Tibial nerve (tissue), 4 donors: ENCODE data around the gene ARSG. TPM values are rescaled to one million over a fixed set of nuclear protein-coding genes. Genes with fewer than 3 reads are reported as not detected.
A peak's percentile ranks its signal among the peaks of the same experiment; 100 is the strongest.

ENCODE experiments used
- DNase-seq, 2 donors: peaks; one replicate each; pipeline ENCODE4 v3.0.0-alpha.2; 2019; ENCODE audit warnings: low spot score in 2 of 2
- H3K27ac ChIP-seq, 4 donors: fragments of 200-600 bp; sonication (generic) in 3 of 4; one replicate each; pipeline ENCODE4 v1.5.1; 2017 to 2019; ENCODE audit warnings: mild to moderate bottlenecking in 1 of 4
- H3K27me3 ChIP-seq, 2 donors: fragments of 200-600 bp; sonication (generic) in 1 of 2; one replicate each; pipeline versions ENCODE4 v1.5.1 to v1.6.0; 2017 to 2019
- H3K36me3 ChIP-seq, 3 donors: fragments of 200-600 bp; sonication (generic); one replicate each; pipeline ENCODE4 v1.5.1; 2018 to 2019
- H3K4me1 ChIP-seq, 4 donors: fragments of 200-600 bp; sonication (generic) in 3 of 4; one replicate each; pipeline ENCODE4 v1.5.1; 2017 to 2019
- H3K4me3 ChIP-seq, 4 donors: fragments of 200-600 bp; sonication (generic) in 3 of 4; one replicate each; pipeline ENCODE4 v1.5.1; 2017 to 2019; ENCODE audit warnings: mild to moderate bottlenecking in 1 of 4, moderate library complexity in 1 of 4
- H3K9me3 ChIP-seq, 4 donors: fragments of 200-600 bp; sonication (generic) in 3 of 4; one replicate each; pipeline ENCODE4 v1.5.1; 2017 to 2019
- CTCF ChIP-seq, 5 experiments: fragments of 200-600 bp in 3 of 5; fragments of 450-650 bp in 2 of 5; sonication (generic) in 3 of 5; IDR thresholded peaks; one replicate each; pipeline ENCODE4 v1.5.1; 2016 to 2019; ENCODE audit warnings: antibody characterized with exemption in 5 of 5, mild to moderate bottlenecking in 3 of 5, moderate library complexity in 2 of 5
- EP300 ChIP-seq, 2 donors: sonication (generic); formaldehyde crosslinking; IDR thresholded peaks; one replicate each; pipeline ENCODE4 v1.6.1; 2017; ENCODE audit warnings: antibody characterized with exemption in 2 of 2, mild to moderate bottlenecking in 1 of 2
- POLR2A ChIP-seq, 2 donors: fragments of 450-650 bp; IDR thresholded peaks; one replicate each; pipeline ENCODE4 v1.6.1; 2017; ENCODE audit warnings: antibody characterized with exemption in 2 of 2, mild to moderate bottlenecking in 2 of 2, moderate library complexity in 2 of 2
- WGBS, 2 donors: methylation state at CpG; one replicate each; pipeline ENCODE4 v1.1.5; 2018; 5-methylcytosine and 5-hydroxymethylcytosine counted together
- total RNA-seq, 4 donors: library from RNA; depleted of rRNA; stranded (reverse); fragments of >200 nt; gene quantifications; one replicate each; pipeline ENCODE4 v1.1.0, GENCODE V29; 2016

The ARSG gene
- total RNA-seq, 4 donors from 2014 or later, result 2.1 to 11.4 (median 4.1) TPM

DNA sequence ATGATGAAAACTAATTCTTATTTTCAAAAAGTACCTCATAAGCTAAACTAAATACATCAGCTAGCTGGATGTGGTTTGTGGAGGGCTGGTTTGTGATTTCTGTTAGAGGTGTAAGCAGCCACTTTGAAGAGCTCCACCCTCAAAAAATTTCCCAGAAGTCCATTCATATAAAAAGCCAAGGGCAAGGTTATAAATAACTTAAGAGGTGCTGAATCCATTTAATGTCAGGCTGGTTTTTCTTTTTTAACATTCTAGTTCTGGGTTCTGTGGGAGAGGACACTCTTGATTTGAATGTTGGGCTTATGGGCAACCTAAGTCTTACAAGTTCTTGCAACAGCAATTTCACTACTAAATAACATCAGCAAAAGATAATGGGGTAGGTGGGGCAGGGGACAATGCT, 169.4 kb downstream of the ARSG start:
- no peak for DNase-seq
- Histone ChIP-seq H3K4me1 (peaks cover 0 to 30% (median 5%) of the 10 kb centered on the region in 4 donors), H3K27me3 (no peaks in the 10 kb centered on the region), H3K4me3 (no peak overlapping the region), H3K27ac (no peak overlapping the region), H3K9me3 (no peaks in the 10 kb centered on the region), H3K36me3 (no peaks in the 10 kb centered on the region)
- TF ChIP-seq EP300 (IDR thresholded peaks at IDR 0.05) (no peak), CTCF (IDR thresholded peaks at IDR 0.05) (no peak), POLR2A (IDR thresholded peaks at IDR 0.05) (no peak)

DNA sequence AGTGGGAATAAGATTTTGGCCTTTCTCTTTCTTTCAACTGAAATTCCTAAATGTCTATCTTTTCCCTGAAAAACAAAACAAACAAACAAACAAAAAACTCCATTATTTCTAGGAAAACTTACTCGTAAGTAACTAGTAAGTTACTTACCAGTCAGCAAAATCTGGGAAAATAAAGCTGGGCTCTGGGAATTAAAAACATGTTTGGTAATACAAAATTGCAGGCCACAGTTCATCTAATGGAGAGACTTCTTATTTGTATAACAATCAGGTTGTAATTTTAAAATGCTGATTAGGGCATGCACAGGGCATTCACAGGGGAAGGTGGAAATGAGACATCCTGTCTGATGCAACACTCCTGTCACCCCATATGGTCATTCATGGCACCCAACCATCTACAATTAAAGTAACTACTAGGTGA, 169.8 kb downstream of the ARSG start:
- 79 to 85% methylated on average over 1 of the region's 1 CpG for WGBS, 2 donors
- H3K27ac ChIP-seq, result no peak overlapping the region
- H3K36me3 ChIP-seq, result no peaks in the 10 kb centered on the region
- peaks cover 0 to 30% (median 3%) of the 10 kb centered on the region in 4 donors for H3K4me1 ChIP-seq
- TF ChIP-seq CTCF (IDR thresholded peaks at IDR 0.05) (no peak), EP300 (IDR thresholded peaks at IDR 0.05) (no peak), POLR2A (IDR thresholded peaks at IDR 0.05) (no peak)
- H3K9me3 ChIP-seq, result no peaks in the 10 kb centered on the region
- DNase-seq, result no peak
- H3K27me3 ChIP-seq, result no peaks in the 10 kb centered on the region
- H3K4me3 ChIP-seq, result no peak overlapping the region

DNA sequence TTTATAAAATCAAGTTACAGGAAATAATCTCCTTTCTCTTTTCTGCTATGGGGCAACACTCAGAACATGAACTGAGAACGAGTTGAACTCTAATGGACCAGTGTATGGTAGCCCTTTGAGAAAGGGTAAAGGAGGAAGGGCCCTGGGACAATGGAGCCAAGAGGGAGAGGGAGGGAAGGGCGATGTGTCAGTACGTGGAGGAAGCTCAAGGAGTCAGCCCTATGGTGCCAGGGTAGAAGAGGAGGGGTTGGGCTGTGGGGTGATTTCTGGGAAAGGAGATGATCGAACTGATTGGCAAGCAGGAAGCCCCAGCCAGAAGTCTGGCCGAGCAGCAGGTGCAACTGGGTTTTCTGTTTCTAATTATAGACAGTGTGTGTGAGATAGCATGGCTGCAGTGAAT, 170.3 kb downstream of the ARSG start:
- no peaks in the 10 kb centered on the region for H3K27me3 ChIP-seq
- H3K4me3 ChIP-seq, result no peak overlapping the region
- TF ChIP-seq POLR2A (IDR thresholded peaks at IDR 0.05) (no peak), EP300 (IDR thresholded peaks at IDR 0.05) (no peak), CTCF (IDR thresholded peaks at IDR 0.05) (no peak)
- H3K4me1 ChIP-seq, result peaks cover 0 to 26% (median 1%) of the 10 kb centered on the region in 4 donors
- no peak for DNase-seq
- WGBS, 2 donors, result 43 to 52% methylated on average over 5 of the region's 5 CpGs
- H3K27ac ChIP-seq, result no peak overlapping the region
- H3K9me3 ChIP-seq, result no peaks in the 10 kb centered on the region
- H3K36me3 ChIP-seq, result no peaks in the 10 kb centered on the region

- Histone ChIP-seq H3K27ac (peak overlapping the region in 1 of 4 donors; percentile 8), H3K4me3 (no peak overlapping the region), H3K27me3 (no peaks in the 10 kb centered on the region), H3K4me1 (peaks cover 0 to 24% (median 0%) of the 10 kb centered on the region in 4 donors), H3K9me3 (no peaks in the 10 kb centered on the region), H3K36me3 (no peaks in the 10 kb centered on the region)
- WGBS, 2 donors, result 49 to 50% methylated on average over 15 of the region's 15 CpGs
- TF ChIP-seq POLR2A (IDR thresholded peaks at IDR 0.05) (no peak), CTCF (IDR thresholded peaks at IDR 0.05) (peak; percentile 42 to 87 (median 69))
- DNase-seq, result peak in 1 of 2 donors; percentile 72
Measured at GRCh38 chr17:68462381-68463210, 171.3 kb downstream of the ARSG start.

- no peak for DNase-seq
- 40 to 45% methylated on average over 6 of the region's 6 CpGs for WGBS, 2 donors
- peaks cover 0 to 19% (median 0%) of the 10 kb centered on the region in 4 donors for H3K4me1 ChIP-seq
- H3K9me3 ChIP-seq, result no peaks in the 10 kb centered on the region
- no peaks in the 10 kb centered on the region for H3K36me3 ChIP-seq
- TF ChIP-seq EP300 (IDR thresholded peaks at IDR 0.05), result no peak
- TF ChIP-seq CTCF (IDR thresholded peaks at IDR 0.05), result peak in 1 of 5 experiments; percentile 1
- TF ChIP-seq POLR2A (IDR thresholded peaks at IDR 0.05), result no peak
- no peak overlapping the region for H3K4me3 ChIP-seq
- H3K27ac ChIP-seq, result peak overlapping the region in 1 of 4 donors; percentile 8
- H3K27me3 ChIP-seq, result no peaks in the 10 kb centered on the region
Measured at GRCh38 chr17:68463211-68464019, 172.1 kb downstream of the ARSG start.
